Natural killer cell treated with Interleukin-12 subunit alpha and Interleukin-12 subunit beta and Interleukin-15 and Interleukin-18, amount 100 ng/mL, for 72 hours (primary cell): ENCODE measurements around the gene SERPINE1. TPM values are rescaled to one million over a fixed set of nuclear protein-coding genes. Genes with fewer than 3 reads are reported as not detected.
A peak's percentile ranks its signal among the peaks of the same experiment; 100 is the strongest.
"Not testable (repeated sequence)": the region's sequence is repeated elsewhere in the genome, so short reads cannot be mapped to it uniquely, and the experiment has no call there.

Experiments used
- ATAC-seq, 2 donors: fragments of 150-1000 bp; cut with Tn5 transposase in 1 of 2; sonication (Bioruptor Pico), chemical (Tn5 transposase) in 1 of 2; 2 replicates each; pipeline ENCODE4 v1.10.0; 2021
- DNase-seq: peaks from one replicate; pipeline ENCODE4 v3.0.0; 2022; ENCODE audit warnings: low spot score
- H3K27ac Mint-ChIP-seq, 2 donors: 1 replicate in 1 of 2; 2 replicates in 1 of 2; pipeline ENCODE4 v1.8.0; 2022; ENCODE audit warnings: mixed read lengths in 2 of 2, mild to moderate bottlenecking in 1 of 2, moderate library complexity in 1 of 2
- H3K27me3 Mint-ChIP-seq, 2 donors: 1 replicate in 1 of 2; 2 replicates in 1 of 2; pipeline ENCODE4 v1.8.0; 2022; ENCODE audit warnings: mixed read lengths in 2 of 2
- H3K36me3 Mint-ChIP-seq: one replicate; pipeline ENCODE4 v1.8.0; 2022; ENCODE audit warnings: mixed read lengths
- H3K4me1 Mint-ChIP-seq, 2 donors: 1 replicate in 1 of 2; 2 replicates in 1 of 2; pipeline ENCODE4 v1.8.0; 2022; ENCODE audit warnings: low read depth in 2 of 2, mixed read lengths in 2 of 2, mild to moderate bottlenecking in 1 of 2
- H3K4me3 Mint-ChIP-seq: one replicate; pipeline ENCODE4 v1.8.0; 2022; ENCODE audit warnings: mixed read lengths
- H3K9me3 Mint-ChIP-seq: 2 replicates; pipeline ENCODE4 v1.8.0; 2022; ENCODE audit warnings: mixed read lengths
- total RNA-seq, 2 donors: library from RNA; stranded (reverse); gene quantifications; one replicate each; pipeline ENCODE4 v1.2.3, GENCODE V29; 2022

The SERPINE1 gene
- total RNA-seq, 2 donors from 2014 or later: not detected

DNA sequence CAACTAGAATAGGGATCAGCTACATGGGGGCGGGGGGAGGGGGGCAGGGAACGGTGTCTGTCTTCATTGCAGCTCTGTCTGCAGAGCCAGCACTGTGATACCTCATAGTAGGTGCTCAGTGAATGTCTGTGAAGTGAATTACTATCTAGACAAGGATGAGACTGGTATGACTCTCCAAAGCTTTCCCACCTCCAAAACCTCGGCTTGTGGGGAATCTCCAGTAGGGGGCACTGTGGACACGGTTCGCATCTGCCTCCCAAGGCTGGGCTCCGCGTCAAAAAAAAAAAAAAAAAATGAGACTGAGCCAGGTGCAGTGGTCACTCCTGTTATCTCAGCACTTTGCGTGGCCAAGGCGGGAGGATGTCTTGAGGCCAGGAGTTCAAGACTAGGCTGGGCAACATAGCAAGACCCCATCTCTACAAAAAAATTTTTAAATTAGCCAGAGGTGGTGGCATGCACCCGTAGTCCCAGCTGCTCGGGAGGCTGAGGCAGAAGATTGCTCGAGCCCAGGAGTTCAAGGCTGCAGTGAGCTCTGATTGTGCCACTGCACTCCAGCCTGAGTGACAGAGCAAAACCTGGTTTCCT is 32.0 kb upstream of the SERPINE1 start:
- H3K36me3 Mint-ChIP-seq: peaks cover 7% of the 10 kb centered on the region
- no peaks in the 10 kb centered on the region for H3K27me3 Mint-ChIP-seq
- H3K4me1 Mint-ChIP-seq: peaks cover 25 to 32% of the 10 kb centered on the region in 2 donors
- no peak for DNase-seq
- ATAC-seq: peak; percentile 9 to 28
- H3K4me3 Mint-ChIP-seq: no peak overlapping the region
- no peaks in the 10 kb centered on the region for H3K9me3 Mint-ChIP-seq
- H3K27ac Mint-ChIP-seq: no peak overlapping the region

DNA sequence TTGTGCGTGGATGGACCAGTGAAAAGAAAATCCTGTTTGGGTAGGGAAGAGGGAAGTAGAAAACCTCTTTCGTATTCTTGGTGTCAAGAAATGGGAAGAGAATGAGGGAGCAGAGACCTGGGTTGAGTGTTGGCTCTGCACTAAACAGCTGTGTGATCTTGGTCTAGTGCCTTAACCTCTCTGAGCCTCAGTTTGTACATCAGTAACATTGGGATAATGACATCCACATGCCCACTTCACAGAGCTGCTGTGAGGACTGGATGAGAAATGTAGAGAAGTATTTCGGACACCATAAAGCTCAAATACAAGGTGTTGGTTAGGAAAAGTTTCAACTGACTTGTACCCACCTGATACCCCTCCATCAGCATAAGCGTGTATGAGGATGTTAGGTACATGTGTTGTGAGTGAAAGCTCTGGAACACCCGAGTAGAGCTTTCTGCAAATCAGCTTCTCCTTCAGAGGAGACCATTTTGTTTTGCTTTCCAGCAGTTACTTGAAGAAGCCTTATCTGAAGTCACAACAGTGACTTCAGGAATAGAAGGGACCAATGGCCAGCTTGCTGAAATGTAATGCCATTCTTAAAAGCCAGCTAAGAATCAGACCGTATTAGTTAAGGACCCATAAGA is 30.5 kb upstream of the SERPINE1 start:
- no peak overlapping the region for H3K27ac Mint-ChIP-seq
- no peak overlapping the region for H3K4me3 Mint-ChIP-seq
- H3K36me3 Mint-ChIP-seq: no peaks in the 10 kb centered on the region
- H3K27me3 Mint-ChIP-seq: no peaks in the 10 kb centered on the region
- ATAC-seq (no peak), DNase-seq (no peak)
- peaks cover 28% of the 10 kb centered on the region in 2 donors for H3K4me1 Mint-ChIP-seq
- H3K9me3 Mint-ChIP-seq: no peaks in the 10 kb centered on the region

DNA sequence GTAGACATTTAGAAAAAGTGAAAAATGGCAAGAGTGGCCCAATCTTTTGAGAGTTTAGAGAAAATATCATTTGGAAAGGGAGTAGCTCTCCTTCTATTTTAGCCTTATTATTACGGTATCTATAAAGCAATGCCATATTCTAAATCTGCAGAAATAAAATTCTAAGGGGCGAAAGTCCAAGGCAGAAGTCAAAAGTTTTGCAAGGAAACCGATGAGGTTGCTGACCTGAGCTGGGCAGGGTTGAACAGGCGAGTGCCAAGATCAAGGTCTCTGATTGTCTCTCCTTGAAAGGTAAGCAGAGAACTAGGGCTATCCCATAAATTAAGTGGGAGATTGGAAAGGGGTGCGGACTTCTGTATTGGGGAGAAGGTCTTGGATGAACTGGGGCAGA is 30.0 kb upstream of the SERPINE1 start:
- H3K27ac Mint-ChIP-seq: no peak overlapping the region
- ATAC-seq: no peak

DNA sequence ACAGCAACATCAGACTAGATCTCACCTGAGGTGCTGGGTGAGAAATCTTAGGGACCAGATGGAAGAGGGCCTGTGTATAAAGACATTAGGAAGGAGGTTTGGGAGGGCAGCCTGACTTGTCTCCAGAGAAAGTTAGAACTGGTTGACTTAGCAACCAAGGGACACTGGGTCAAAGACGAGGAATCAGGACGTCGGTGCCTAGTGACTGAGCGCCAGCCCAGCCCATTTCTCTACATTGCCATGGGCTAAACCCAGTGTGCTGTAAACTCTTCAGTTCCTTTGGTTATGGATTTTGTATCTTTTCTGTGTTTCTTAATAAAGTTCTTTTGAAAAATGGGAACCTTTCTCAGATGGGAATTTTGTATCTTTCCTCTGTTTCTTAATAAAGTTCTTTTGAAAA is 29.3 kb upstream of the SERPINE1 start:
- DNase-seq: no peak
- no peak overlapping the region for H3K27ac Mint-ChIP-seq
- no peak for ATAC-seq
- H3K36me3 Mint-ChIP-seq: no peaks in the 10 kb centered on the region
- peaks cover 28% of the 10 kb centered on the region in 2 donors for H3K4me1 Mint-ChIP-seq
- H3K4me3 Mint-ChIP-seq: no peak overlapping the region
- H3K27me3 Mint-ChIP-seq: no peaks in the 10 kb centered on the region
- H3K9me3 Mint-ChIP-seq: no peaks in the 10 kb centered on the region

More for the DNA sequence above, 30.0 kb upstream of the SERPINE1 start:
- H3K36me3 Mint-ChIP-seq: no peaks in the 10 kb centered on the region
- no peaks in the 10 kb centered on the region for H3K9me3 Mint-ChIP-seq
- DNase-seq: no peak
- H3K4me3 Mint-ChIP-seq: no peak overlapping the region
- H3K4me1 Mint-ChIP-seq: peaks cover 28% of the 10 kb centered on the region in 2 donors
- no peaks in the 10 kb centered on the region for H3K27me3 Mint-ChIP-seq

DNA sequence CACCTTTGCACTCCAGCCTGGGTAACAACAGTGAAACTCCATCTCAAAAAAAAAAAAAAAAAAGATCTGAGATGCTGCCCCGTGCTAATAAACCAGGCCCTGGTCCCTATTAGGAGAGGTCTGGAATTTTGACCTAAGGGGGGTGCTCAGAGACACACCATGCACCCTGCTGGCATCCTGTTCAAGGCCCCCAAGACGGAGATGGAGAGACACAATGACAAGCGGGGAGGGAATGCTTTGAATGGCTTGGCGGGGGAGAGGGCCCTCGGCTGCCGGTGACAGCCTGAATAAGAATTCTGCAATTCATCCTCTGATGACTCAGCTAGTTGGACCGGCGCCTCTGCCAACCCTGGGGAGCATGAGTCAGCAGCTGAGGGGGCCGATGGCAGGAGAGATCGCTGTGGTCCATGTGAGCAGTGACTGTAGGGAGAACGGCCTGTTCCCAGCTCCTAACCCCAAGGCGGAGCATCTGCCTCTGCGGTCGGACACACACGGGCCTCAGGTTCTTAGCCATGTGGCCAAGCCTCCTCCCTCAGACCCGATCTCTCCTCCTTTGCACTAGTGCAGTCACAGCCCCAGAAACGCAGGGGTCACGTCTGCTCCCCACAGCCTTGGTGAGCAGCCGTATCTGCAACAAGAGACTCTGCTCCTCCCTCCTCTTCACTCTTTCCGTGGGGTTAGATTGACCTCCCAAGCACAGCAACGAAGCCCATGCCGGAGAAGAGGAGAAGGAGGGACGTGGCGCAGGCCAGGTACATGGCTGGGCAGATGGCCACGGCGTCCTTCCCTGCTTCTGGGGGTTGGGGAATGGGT is 26.7 kb upstream of the SERPINE1 start:
- H3K27me3 Mint-ChIP-seq: no peaks in the 10 kb centered on the region
- no peaks in the 10 kb centered on the region for H3K36me3 Mint-ChIP-seq
- peak; percentile 84 for DNase-seq
- H3K27ac Mint-ChIP-seq: peak overlapping the region; percentile 44 to 80
- H3K4me1 Mint-ChIP-seq: peaks cover 19 to 21% of the 10 kb centered on the region in 2 donors
- ATAC-seq: peak; percentile 95 to 96
- peak overlapping the region; percentile 55 for H3K4me3 Mint-ChIP-seq
- H3K9me3 Mint-ChIP-seq: no peaks in the 10 kb centered on the region

DNA sequence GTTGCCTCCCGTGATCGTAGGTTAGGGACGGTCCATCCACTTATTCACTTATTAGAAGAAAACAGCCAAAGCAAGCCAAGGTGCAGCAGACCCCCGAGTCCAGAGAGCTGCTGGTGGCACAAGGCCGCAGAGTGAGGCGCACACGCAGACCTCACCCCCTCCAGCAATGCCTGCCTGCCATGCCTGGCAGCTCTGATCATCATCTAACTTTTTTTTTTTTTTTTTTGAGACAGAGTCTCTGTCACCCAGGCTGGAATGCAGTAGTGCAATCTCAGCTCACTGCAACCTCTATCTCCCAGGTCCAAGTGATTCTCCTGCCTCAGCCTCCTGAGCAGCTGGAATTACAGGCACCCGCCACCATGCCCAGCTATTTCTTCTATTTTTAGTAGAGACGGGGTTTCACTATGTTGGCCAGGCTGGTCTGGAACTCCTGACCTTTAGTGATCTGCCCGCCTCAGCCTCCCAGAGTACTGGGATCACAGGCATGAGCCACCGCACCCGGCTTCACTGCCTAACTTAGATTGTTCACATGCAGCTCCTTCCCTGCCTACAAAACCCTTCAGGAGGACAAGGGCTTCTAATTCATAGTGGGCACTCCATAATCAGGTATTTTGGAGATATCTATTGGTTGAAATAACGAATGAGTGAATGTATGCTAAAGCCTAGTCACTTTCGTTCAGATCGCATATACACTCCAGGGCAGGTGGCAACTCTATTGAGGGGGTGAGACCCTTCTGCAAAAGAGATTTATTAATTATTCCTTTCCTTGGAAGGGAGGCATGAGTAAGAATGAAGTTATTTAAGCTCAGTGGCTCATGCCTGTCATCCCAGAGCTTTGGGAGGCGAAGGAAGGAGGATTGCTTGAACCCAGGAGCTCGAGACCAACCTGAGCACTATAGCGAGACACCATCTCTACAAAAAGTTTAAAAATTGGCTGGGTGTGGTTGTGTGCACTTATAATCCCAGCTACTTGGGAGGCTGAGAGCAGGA is 25.8 kb upstream of the SERPINE1 start:
- Mint-ChIP-seq H3K27ac (no peak overlapping the region), H3K36me3 (no peaks in the 10 kb centered on the region), H3K27me3 (no peaks in the 10 kb centered on the region), H3K4me3 (no peak overlapping the region), H3K9me3 (no peaks in the 10 kb centered on the region), H3K4me1 (peaks cover 15 to 18% of the 10 kb centered on the region in 2 donors)
- no peak for DNase-seq
- ATAC-seq: no peak

DNA sequence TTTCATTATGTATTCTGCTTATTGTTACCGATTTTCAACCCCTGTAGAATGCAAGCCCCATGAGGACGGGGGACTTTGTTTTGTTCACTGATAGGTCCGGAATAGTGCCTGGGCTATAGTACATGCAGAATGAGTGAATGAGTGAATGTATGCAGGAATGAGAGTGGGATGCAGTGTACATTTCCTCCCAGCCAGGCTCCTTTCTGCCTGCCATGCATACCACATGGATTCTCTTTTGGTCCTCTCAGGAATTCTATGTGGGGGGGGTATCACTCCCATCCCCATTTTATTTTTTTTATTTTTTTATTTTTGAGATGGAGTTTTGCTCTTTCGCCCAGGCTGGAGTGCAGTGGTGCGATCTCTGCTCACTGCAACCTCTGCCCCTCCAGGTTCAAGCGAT is 24.9 kb upstream of the SERPINE1 start:
- H3K27me3 Mint-ChIP-seq: no peaks in the 10 kb centered on the region
- H3K9me3 Mint-ChIP-seq: no peaks in the 10 kb centered on the region
- H3K27ac Mint-ChIP-seq: no peak overlapping the region
- DNase-seq: no peak
- peaks cover 15 to 16% of the 10 kb centered on the region in 2 donors for H3K4me1 Mint-ChIP-seq
- H3K36me3 Mint-ChIP-seq: no peaks in the 10 kb centered on the region
- ATAC-seq: no peak
- no peak overlapping the region for H3K4me3 Mint-ChIP-seq

DNA sequence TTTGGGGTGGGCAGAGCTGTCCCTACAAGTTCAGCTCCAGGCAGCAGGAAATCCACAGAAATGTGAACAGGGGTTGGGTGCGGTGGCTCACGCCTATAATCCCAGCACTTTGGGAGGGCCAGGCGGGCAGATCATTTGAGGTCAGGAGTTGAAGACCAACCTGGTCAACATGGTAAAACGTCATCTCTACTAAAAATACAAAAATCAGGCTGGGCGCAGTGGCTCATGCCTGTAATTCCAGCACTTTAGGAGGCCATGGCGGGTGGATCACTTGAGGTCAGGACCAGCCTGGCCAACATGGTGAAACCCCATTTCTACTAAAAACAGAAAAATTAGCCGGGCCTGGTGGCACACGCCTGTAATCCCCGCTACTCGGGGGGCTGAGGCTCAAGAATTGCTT is 23.2 kb upstream of the SERPINE1 start:
- ATAC-seq, H3K27ac Mint-ChIP-seq, H3K36me3 Mint-ChIP-seq, DNase-seq, H3K27me3 Mint-ChIP-seq, H3K4me3 Mint-ChIP-seq, H3K9me3 Mint-ChIP-seq: not testable (repeated sequence)
- H3K4me1 Mint-ChIP-seq: peaks cover 12 to 15% of the 10 kb centered on the region in 2 donors

DNA sequence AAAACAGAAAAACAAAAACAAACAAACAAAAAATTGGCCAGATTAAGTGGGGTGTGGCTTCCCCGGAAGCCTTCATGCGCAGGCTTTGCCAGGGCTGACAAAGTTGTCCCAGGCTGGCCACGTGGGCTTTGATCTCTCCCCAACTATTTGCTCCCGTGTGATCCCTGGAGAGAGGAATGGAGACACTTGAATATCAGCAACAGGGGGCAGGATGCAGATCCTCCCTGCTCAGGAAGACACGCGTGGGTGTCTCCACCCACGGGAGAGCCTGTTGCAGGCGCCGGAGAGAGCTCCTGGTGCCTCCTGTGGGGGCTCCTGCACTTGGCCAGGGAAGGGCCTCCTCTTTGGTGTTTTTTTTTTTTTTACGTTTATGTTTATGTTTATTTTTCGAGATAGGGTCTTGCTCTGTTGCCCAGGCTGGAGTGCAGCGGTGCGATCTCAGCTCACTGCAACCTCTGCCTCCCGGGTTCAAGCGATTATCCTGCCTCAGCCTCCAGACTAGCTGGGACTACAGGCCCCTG is 22.7 kb upstream of the SERPINE1 start:
- no peak overlapping the region for H3K27ac Mint-ChIP-seq
- no peaks in the 10 kb centered on the region for H3K9me3 Mint-ChIP-seq
- H3K4me3 Mint-ChIP-seq: no peak overlapping the region
- no peaks in the 10 kb centered on the region for H3K36me3 Mint-ChIP-seq
- H3K27me3 Mint-ChIP-seq: no peaks in the 10 kb centered on the region
- no peak for DNase-seq
- peaks cover 12 to 15% of the 10 kb centered on the region in 2 donors for H3K4me1 Mint-ChIP-seq
- ATAC-seq: no peak

DNA sequence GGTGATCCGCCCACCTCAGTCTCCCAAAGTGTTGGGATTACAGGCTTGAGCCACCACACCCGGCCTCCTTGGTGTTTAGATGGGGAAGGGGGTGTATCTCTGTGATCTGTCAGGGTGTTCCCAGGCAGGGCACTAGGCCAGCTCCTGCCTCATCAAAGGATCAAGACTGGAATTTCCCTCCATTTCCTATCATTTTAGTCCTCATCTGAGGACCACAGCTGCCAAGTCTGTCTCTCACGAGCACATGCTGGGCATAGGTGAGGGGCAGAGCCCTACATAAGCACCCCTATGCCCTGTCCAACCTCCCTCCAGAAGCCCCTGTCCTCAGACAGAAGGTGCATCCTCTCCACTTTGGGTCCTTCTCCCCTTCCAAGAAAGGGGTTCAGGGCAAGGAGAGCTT is 22.1 kb upstream of the SERPINE1 start:
- no peaks in the 10 kb centered on the region for H3K27me3 Mint-ChIP-seq
- no peaks in the 10 kb centered on the region for H3K36me3 Mint-ChIP-seq
- H3K4me1 Mint-ChIP-seq: peaks cover 8 to 11% of the 10 kb centered on the region in 2 donors
- DNase-seq: no peak
- no peaks in the 10 kb centered on the region for H3K9me3 Mint-ChIP-seq
- ATAC-seq: no peak
- H3K4me3 Mint-ChIP-seq: no peak overlapping the region
- no peak overlapping the region for H3K27ac Mint-ChIP-seq

DNA sequence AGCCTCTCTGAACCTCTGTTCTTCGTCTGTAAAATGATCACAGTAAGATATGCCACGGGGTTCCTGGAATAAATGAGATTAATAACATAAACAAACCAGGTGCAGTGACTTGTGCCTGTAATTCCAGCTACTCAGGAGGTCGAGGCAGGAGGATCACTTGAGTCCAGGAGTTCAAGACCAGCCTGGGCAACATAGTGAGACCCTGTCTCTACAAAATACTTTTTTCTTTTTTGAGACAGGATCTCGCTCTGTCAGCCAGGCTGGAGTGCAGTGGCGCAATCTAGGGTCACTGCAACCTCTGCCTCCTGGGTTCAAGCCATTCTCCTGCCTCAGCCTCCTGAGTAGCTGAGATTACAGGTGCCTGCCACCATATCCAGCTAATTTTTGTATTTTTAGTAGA is 21.7 kb upstream of the SERPINE1 start:
- H3K9me3 Mint-ChIP-seq, H3K36me3 Mint-ChIP-seq, DNase-seq, H3K27me3 Mint-ChIP-seq, H3K4me3 Mint-ChIP-seq, ATAC-seq, H3K27ac Mint-ChIP-seq, H3K4me1 Mint-ChIP-seq: not testable (repeated sequence)

DNA sequence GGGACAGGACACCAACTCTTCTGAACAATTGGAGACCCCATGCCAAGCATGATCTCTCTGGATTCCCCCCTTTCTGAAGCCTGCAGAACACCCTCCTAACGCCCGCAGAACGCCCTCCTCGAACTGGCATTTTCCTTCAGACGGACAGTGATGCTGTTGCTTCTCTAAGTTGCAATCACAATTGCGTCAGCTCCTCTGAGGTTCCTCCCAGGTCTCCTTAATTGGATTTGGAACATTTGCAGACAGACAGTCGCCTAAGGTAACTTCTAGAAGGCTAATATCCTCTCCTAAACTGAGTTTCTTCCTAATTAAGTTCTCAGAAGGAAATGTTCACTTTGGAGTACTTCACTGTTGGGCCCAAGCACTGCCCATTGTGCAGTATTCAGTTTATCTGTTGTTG is 20.5 kb upstream of the SERPINE1 start:
- no peak for DNase-seq
- no peaks in the 10 kb centered on the region for H3K4me1 Mint-ChIP-seq

DNA sequence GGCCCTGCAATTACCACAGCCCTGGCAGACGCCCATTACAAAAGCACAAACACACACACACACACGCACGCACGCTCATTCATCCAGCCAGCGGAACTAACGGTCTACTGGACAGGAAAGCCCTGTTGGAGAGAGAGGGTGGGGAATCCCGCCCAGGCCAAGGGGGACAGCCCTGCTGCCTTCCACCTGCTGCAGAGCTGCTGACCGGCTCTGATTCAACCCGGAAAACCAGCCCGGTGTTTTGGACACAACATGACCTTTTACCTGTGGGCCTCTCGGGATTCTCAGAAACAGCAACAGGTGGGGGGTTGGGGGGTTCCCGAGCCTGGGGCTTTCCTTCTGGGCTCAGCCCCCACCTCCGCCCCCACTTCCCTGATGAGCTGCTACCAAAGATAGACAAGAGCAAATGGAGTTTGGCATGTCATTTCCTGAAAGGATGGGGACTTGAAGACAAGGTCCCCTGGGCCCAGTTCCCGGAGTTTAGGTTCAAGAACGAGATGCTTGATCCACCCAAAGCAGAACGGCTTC is 18.5 kb upstream of the SERPINE1 start:
- no peak for ATAC-seq
- Mint-ChIP-seq H3K4me1 (no peaks in the 10 kb centered on the region), H3K36me3 (no peaks in the 10 kb centered on the region), H3K9me3 (no peaks in the 10 kb centered on the region), H3K27me3 (no peaks in the 10 kb centered on the region), H3K4me3 (no peak overlapping the region), H3K27ac (no peak overlapping the region)
- no peak for DNase-seq

More for the DNA sequence above, 20.5 kb upstream of the SERPINE1 start:
- ATAC-seq: no peak
- Mint-ChIP-seq H3K9me3 (no peaks in the 10 kb centered on the region), H3K27me3 (no peaks in the 10 kb centered on the region), H3K27ac (no peak overlapping the region), H3K4me3 (no peak overlapping the region), H3K36me3 (no peaks in the 10 kb centered on the region)
